CD14-positive monocyte (primary cell): ENCODE data around the gene JAK1. TPM values are rescaled to one million over a fixed set of nuclear protein-coding genes. Genes with fewer than 3 reads are reported as not detected.
A peak's percentile ranks its signal among the peaks of the same experiment; 100 is the strongest.

Experiments
- DNase-seq, 3 donors: peaks; one replicate each; pipeline ENCODE4 v3.0.0-alpha.2; 2011 to 2022
- H2AFZ ChIP-seq: 2 replicates; pipeline ENCODE4 v1.6.0; 2012; ENCODE audit warnings: mild to moderate bottlenecking, low read depth, low read length, inconsistent platforms; ENCODE audit not compliant: insufficient read depth, poor library complexity, severe bottlenecking
- H3K27ac ChIP-seq, 2 donors: 1 replicate in 1 of 2; 2 replicates in 1 of 2; pipeline ENCODE4 v1.5.1; 2012 to 2013; ENCODE audit warnings: low read length in 2 of 2, control low read depth in 1 of 2, inconsistent platforms in 1 of 2, low read depth in 1 of 2, mild to moderate bottlenecking in 1 of 2
- H3K27me3 ChIP-seq, 2 donors: one replicate each; pipeline versions ENCODE4 v1.6.0 to v1.6.1; 2011 to 2013; ENCODE audit warnings: low read length in 2 of 2; ENCODE audit not compliant: control insufficient read depth in 2 of 2, insufficient read depth in 2 of 2
- H3K36me3 ChIP-seq, 2 donors: replicated peaks in 1 of 2; 1 replicate in 1 of 2; 2 replicates in 1 of 2; pipeline versions ENCODE4 v1.5.1 to v1.6.1; 2012 to 2013; ENCODE audit warnings: low read length in 2 of 2, control low read depth in 1 of 2, inconsistent platforms in 1 of 2, mild to moderate bottlenecking in 1 of 2; ENCODE audit not compliant: insufficient read depth in 2 of 2, control insufficient read depth in 1 of 2
- H3K4me1 ChIP-seq, 2 donors: 1 replicate in 1 of 2; 2 replicates in 1 of 2; pipeline versions ENCODE4 v1.5.1 to v1.6.1; 2012 to 2013; ENCODE audit warnings: low read length in 2 of 2, control low read depth in 1 of 2, inconsistent platforms in 1 of 2, mild to moderate bottlenecking in 1 of 2, moderate library complexity in 1 of 2; ENCODE audit not compliant: insufficient read depth in 2 of 2, control insufficient read depth in 1 of 2
- H3K4me2 ChIP-seq: replicated peaks from 2 replicates; pipeline ENCODE3; 2012; ENCODE audit warnings: low read length, moderate library complexity, mild to moderate bottlenecking; ENCODE audit not compliant: poor library complexity, severe bottlenecking; ENCODE audit errors: extremely low read depth
- H3K4me3 ChIP-seq, 3 experiments: fragments of 200-600 bp in 1 of 3; sonication (generic) in 1 of 3; replicated peaks in 1 of 3; 1 replicate in 2 of 3; 2 replicates in 1 of 3; pipeline ENCODE4 v1.5.1; 2011 to 2013; ENCODE audit warnings: low read length in 3 of 3, mild to moderate bottlenecking in 3 of 3, control low read depth in 2 of 3, low read depth in 2 of 3, inconsistent platforms in 1 of 3, moderate library complexity in 1 of 3
- H3K79me2 ChIP-seq: 2 replicates; pipeline ENCODE4 v1.6.0; 2012; ENCODE audit warnings: mild to moderate bottlenecking, control low read depth, inconsistent platforms, low read length, moderate library complexity; ENCODE audit not compliant: insufficient read depth
- H3K9ac ChIP-seq: 2 replicates; pipeline ENCODE4 v1.6.0; 2017; ENCODE audit warnings: low read length, mild to moderate bottlenecking; ENCODE audit not compliant: insufficient read depth, poor library complexity, severe bottlenecking
- H3K9me3 ChIP-seq, 2 donors: replicated peaks in 1 of 2; 1 replicate in 1 of 2; 2 replicates in 1 of 2; pipeline versions ENCODE4 v1.5.1 to v1.6.1; 2012 to 2013; ENCODE audit warnings: low read length in 2 of 2, control low read depth in 1 of 2; ENCODE audit not compliant: control insufficient read depth in 1 of 2, insufficient read depth in 1 of 2
- H4K20me1 ChIP-seq: 2 replicates; pipeline ENCODE4 v1.6.0; 2012; ENCODE audit warnings: mild to moderate bottlenecking, low read length, control low read depth, moderate library complexity; ENCODE audit not compliant: insufficient read depth
- H3K27ac Mint-ChIP-seq, 7 donors: one replicate each; pipeline ENCODE4 v1.8.0; 2020; ENCODE audit warnings: mild to moderate bottlenecking in 7 of 7, mixed read lengths in 7 of 7, moderate library complexity in 6 of 7, inconsistent platforms in 2 of 7
- H3K27me3 Mint-ChIP-seq, 3 donors: one replicate each; pipeline ENCODE4 v1.8.0; 2021 to 2022; ENCODE audit warnings: low read depth in 3 of 3, mild to moderate bottlenecking in 3 of 3, mixed read lengths in 3 of 3, moderate library complexity in 3 of 3, inconsistent platforms in 1 of 3
- H3K36me3 Mint-ChIP-seq, 2 donors: one replicate each; pipeline ENCODE4 v1.8.0; 2020; ENCODE audit warnings: mixed read lengths in 2 of 2, inconsistent platforms in 1 of 2, mild to moderate bottlenecking in 1 of 2
- H3K4me1 Mint-ChIP-seq: one replicate; pipeline ENCODE4 v1.8.0; 2020; ENCODE audit warnings: mild to moderate bottlenecking, mixed read lengths
- H3K4me3 Mint-ChIP-seq, 2 donors: one replicate each; pipeline ENCODE4 v1.8.0; 2020; ENCODE audit warnings: mild to moderate bottlenecking in 2 of 2, mixed read lengths in 2 of 2, moderate library complexity in 1 of 2
- H3K9me3 Mint-ChIP-seq, 7 donors: one replicate each; pipeline ENCODE4 v1.8.0; 2020 to 2022; ENCODE audit warnings: mixed read lengths in 7 of 7, mild to moderate bottlenecking in 6 of 7, moderate library complexity in 6 of 7, inconsistent platforms in 2 of 7
- CTCF ChIP-seq: fragments of 200-600 bp; IDR thresholded peaks from one replicate; pipeline ENCODE4 v1.8.0; 2022; ENCODE audit warnings: antibody characterized with exemption, mild to moderate bottlenecking
- WGBS: methylation state at CpG from one replicate; pipeline ENCODE4 v1.1.5; 2013; ENCODE audit warnings: missing lambda C conversion rate; ENCODE audit not compliant: insufficient coverage; 5-methylcytosine and 5-hydroxymethylcytosine counted together
- intact Hi-C, 2 donors: fragments of 100-400 bp; cut with micrococcal nuclease; formaldehyde crosslinking; loops; one replicate each; pipeline versions ENCODE4 v1.15.0 to v1.15.1; 2023
- polyA plus RNA-seq, 3 donors: library from polyadenylated mRNA; depleted of rRNA in 1 of 3; unstranded in 2 of 3; stranded (reverse) in 1 of 3; fragments of 300-500 nt in 2 of 3; fragments of >200 nt in 1 of 3; fragmentation: Illumina TruSeq in 2 of 3; gene quantifications; 1 replicate in 2 of 3; 2 replicates in 1 of 3; pipeline ENCODE4 v1.2.3, GENCODE V29; 2012 to 2021

Gene JAK1
- polyA plus RNA-seq, 3 donors, result 43.1 to 76.2 (median 72.6) TPM

GRCh38 chr1:64882574-64883255 is 83.6 kb downstream of the JAK1 start:
- Histone ChIP-seq H2AFZ (no peak overlapping the region), H4K20me1 (peaks cover 82% of the 10 kb centered on the region), H3K9me3 (no peaks in the 10 kb centered on the region), H3K9ac (no peak overlapping the region), H3K4me2 (no peak overlapping the region), H3K27me3 (no peaks in the 10 kb centered on the region), H3K79me2 (peaks cover 22% of the 10 kb centered on the region), H3K36me3 (peaks cover 48 to 83% of the 10 kb centered on the region in 2 donors), H3K4me3 (no peak overlapping the region), H3K4me1 (no peaks in the 10 kb centered on the region), H3K27ac (peak overlapping the region in 1 of 2 donors; percentile 7)
- no peaks in the 10 kb centered on the region for H3K27me3 Mint-ChIP-seq
- H3K9me3 Mint-ChIP-seq, result no peaks in the 10 kb centered on the region
- H3K27ac Mint-ChIP-seq, result peak overlapping the region in 4 of 7 donors; percentile 34 to 52 (median 38)
- H3K4me1 Mint-ChIP-seq, result peaks cover 4% of the 10 kb centered on the region
- intact Hi-C loops, result no loop called here
- no peak overlapping the region for H3K4me3 Mint-ChIP-seq
- H3K36me3 Mint-ChIP-seq, result peaks cover 53 to 58% of the 10 kb centered on the region in 2 donors
- 95% methylated on average over 3 of the region's 11 CpGs for WGBS
- DNase-seq, result no peak
- no peak for TF ChIP-seq CTCF

GRCh38 chr1:64881281-64881680 is 85.1 kb downstream of the JAK1 start:
- WGBS, result no CpG with 5 or more reads among the region's 1 CpG
- Histone ChIP-seq H4K20me1 (peaks cover 74% of the 10 kb centered on the region), H3K4me3 (no peak overlapping the region), H3K27me3 (no peaks in the 10 kb centered on the region), H3K4me1 (no peaks in the 10 kb centered on the region), H3K36me3 (peaks cover 61 to 97% of the 10 kb centered on the region in 2 donors), H3K79me2 (peaks cover 9% of the 10 kb centered on the region), H3K4me2 (no peak overlapping the region), H3K9ac (no peak overlapping the region), H3K9me3 (no peaks in the 10 kb centered on the region), H3K27ac (no peak overlapping the region), H2AFZ (no peak overlapping the region)
- H3K4me3 Mint-ChIP-seq, result no peak overlapping the region
- H3K9me3 Mint-ChIP-seq, result no peaks in the 10 kb centered on the region
- no peak for TF ChIP-seq CTCF
- peaks cover 67 to 72% of the 10 kb centered on the region in 2 donors for H3K36me3 Mint-ChIP-seq
- peak overlapping the region in 1 of 7 donors; percentile 11 for H3K27ac Mint-ChIP-seq
- intact Hi-C loops, result no loop called here
- DNase-seq, result no peak
- peaks cover 2% of the 10 kb centered on the region for H3K4me1 Mint-ChIP-seq
- no peaks in the 10 kb centered on the region for H3K27me3 Mint-ChIP-seq
